ENCODE results near the gene GRB10.

Gene GRB10

DNA sequence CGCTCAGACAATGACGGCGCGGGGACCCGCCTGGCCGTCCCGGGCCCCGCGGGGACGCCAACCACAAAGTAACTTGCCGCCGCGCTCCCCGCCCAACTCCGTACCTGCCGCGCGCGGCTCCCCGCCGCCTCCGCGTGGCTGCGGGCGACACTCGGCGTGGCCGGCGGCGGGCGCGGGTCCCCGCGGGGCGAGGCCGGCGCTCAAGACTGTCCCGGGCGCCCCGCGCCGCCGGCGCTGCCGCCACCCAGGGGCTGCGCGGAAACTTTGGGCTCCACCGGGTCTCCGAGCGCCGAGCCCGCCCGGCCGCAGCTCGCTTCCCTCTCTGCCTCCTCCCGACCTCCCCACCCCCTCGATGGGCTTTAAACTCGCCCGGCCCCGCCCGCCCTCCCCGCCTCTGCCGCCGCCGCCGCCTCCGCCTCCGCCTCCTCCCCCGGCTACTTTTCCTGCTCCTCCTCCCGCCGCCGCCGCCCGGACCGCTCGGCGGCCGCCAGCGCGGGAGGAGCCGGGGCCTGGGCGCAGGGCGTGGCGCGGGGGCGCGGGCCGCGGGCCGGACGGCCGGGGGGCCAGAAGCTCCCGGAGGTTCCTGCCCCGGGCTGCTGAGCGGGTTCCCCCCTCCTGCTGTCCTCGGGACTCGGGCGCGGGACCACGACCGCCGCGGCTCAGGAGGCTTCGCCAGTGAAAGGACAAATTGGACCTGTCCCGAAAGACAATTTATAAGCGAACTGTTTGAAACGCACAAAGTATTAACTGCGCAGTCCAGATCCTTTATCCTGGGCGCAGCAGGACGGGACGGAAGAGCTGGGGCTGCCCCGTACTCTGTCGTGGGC is 10.6 kb upstream of the GRB10 start:
- DNase-seq (ENCODE audit: low spot score in 2 of 2), result no peak

GRCh38 chr7:50792342-50793119 is 9.8 kb upstream of the GRB10 start:
- H3K36me3 Mint-ChIP-seq, result no peaks in the 10 kb centered on the region
- DNase-seq (ENCODE audit: low spot score in 2 of 2), result no peak
- peaks cover 9% of the 10 kb centered on the region for H3K27me3 Mint-ChIP-seq
- no peaks in the 10 kb centered on the region for H3K4me1 Mint-ChIP-seq
- ATAC-seq (ENCODE audit: low read depth), result no peak
- no peak overlapping the region for H3K27ac Mint-ChIP-seq
- H3K9me3 Mint-ChIP-seq, result no peaks in the 10 kb centered on the region
- H3K4me3 Mint-ChIP-seq, result no peak overlapping the region

More for the DNA sequence above, 10.6 kb upstream of the GRB10 start:
- no peak for ATAC-seq (ENCODE audit: low read depth)
- Mint-ChIP-seq H3K9me3 (peaks cover 2% of the 10 kb centered on the region), H3K27me3 (peaks cover 9% of the 10 kb centered on the region), H3K36me3 (no peaks in the 10 kb centered on the region), H3K4me3 (no peak overlapping the region), H3K27ac (no peak overlapping the region), H3K4me1 (no peaks in the 10 kb centered on the region)

DNA sequence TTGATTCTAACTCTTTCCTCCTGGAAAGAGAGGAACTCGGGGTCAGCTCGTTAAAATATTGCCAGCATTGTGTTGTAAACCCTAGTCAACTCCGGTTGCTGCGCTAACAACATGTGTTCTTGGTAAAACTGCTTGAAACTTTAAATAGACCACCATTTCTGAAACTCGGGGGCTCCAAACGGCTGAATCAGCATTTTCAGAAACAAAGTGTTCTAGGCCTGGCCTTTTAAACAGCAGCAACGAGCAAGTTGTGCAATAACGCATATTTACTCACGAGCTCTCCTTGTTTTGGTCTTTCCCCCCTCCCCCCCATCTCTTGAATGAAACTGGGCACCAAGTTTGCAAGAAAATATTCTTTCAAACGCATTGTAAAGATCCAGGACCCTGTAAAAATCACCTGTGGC is 9.2 kb upstream of the GRB10 start:
- Mint-ChIP-seq H3K36me3 (peaks cover under 1% of the 10 kb centered on the region), H3K4me1 (no peaks in the 10 kb centered on the region), H3K27ac (no peak overlapping the region), H3K27me3 (peaks cover 10% of the 10 kb centered on the region), H3K9me3 (peaks cover 3% of the 10 kb centered on the region), H3K4me3 (no peak overlapping the region)
- no peak for DNase-seq (ENCODE audit: low spot score in 2 of 2)
- no peak for ATAC-seq (ENCODE audit: low read depth)

DNA sequence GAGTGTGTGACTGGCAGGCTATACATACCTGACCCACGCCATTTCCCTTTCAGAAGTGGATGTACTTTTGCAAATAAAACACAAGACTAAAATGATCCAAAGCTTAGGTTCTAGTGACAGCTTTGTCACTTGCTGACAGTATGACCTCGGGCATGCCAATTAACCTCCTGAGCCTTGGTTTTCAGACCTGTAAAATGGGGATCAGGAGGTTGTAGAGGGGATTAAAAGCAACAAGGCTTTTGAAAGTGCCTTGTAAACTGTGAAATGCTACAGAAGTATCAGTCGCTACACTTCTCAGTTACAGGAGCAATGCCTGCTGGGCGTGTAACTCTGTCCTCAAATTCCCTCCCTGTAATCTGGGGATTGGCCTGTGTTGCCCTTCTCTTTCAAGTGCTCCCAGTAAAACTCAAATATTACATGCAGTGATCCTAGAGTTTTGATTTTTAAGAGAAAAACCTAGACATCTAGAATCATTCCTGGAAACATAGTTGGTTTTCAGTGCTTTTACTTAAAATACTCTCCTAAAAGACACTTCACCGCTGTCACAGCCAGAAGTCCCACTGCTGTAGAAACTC is 8.8 kb upstream of the GRB10 start:
- ATAC-seq (ENCODE audit: low read depth), result no peak
- no peak overlapping the region for H3K27ac Mint-ChIP-seq
- DNase-seq (ENCODE audit: low spot score in 2 of 2), result no peak
- H3K36me3 Mint-ChIP-seq, result peaks cover 3% of the 10 kb centered on the region
- no peak overlapping the region for H3K4me3 Mint-ChIP-seq
- H3K4me1 Mint-ChIP-seq, result no peaks in the 10 kb centered on the region
- peaks cover 7% of the 10 kb centered on the region for H3K9me3 Mint-ChIP-seq
- H3K27me3 Mint-ChIP-seq, result peaks cover 14% of the 10 kb centered on the region

GRCh38 chr7:50790381-50790780 is 7.7 kb upstream of the GRB10 start:
- Mint-ChIP-seq H3K27me3 (peaks cover 15% of the 10 kb centered on the region), H3K36me3 (peaks cover 3% of the 10 kb centered on the region), H3K9me3 (peaks cover 11% of the 10 kb centered on the region), H3K4me3 (no peak overlapping the region), H3K27ac (no peak overlapping the region), H3K4me1 (no peaks in the 10 kb centered on the region)
- DNase-seq (ENCODE audit: low spot score in 2 of 2) (no peak), ATAC-seq (ENCODE audit: low read depth) (no peak)

GRCh38 chr7:50788382-50788781 is 5.7 kb upstream of the GRB10 start:
- H3K36me3 Mint-ChIP-seq, result peaks cover 4% of the 10 kb centered on the region
- H3K27me3 Mint-ChIP-seq, result peaks cover 14% of the 10 kb centered on the region
- H3K4me3 Mint-ChIP-seq, result no peak overlapping the region
- peaks cover 12% of the 10 kb centered on the region for H3K9me3 Mint-ChIP-seq
- no peak overlapping the region for H3K27ac Mint-ChIP-seq
- peaks cover 1% of the 10 kb centered on the region for H3K4me1 Mint-ChIP-seq
- DNase-seq (ENCODE audit: low spot score in 2 of 2), result no peak
- ATAC-seq (ENCODE audit: low read depth), result no peak

DNA sequence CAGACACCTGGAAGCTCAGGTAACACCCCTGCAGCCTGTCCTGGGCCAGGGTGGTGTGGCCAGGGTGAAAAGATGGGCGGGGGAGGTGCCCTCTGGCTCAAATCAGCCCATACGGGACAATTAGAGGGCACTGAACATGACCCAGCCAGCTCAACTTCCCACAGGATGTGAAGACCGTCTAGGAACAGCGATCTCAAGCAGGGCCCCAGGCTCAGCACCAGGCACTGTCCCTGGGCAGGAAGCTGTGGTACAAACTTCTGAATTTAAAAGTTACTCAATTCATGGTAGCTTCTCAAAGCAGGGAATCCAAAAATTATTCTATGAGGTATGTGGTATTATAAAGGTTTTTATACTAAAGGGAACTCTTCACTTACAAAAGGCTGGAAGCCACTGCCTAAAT is 5.1 kb upstream of the GRB10 start:
- Mint-ChIP-seq H3K4me3 (no peak overlapping the region), H3K9me3 (peaks cover 13% of the 10 kb centered on the region), H3K36me3 (peaks cover 4% of the 10 kb centered on the region), H3K27me3 (peaks cover 18% of the 10 kb centered on the region), H3K4me1 (peaks cover 4% of the 10 kb centered on the region), H3K27ac (no peak overlapping the region)
- ATAC-seq (ENCODE audit: low read depth) (no peak), DNase-seq (ENCODE audit: low spot score in 2 of 2) (no peak)

DNA sequence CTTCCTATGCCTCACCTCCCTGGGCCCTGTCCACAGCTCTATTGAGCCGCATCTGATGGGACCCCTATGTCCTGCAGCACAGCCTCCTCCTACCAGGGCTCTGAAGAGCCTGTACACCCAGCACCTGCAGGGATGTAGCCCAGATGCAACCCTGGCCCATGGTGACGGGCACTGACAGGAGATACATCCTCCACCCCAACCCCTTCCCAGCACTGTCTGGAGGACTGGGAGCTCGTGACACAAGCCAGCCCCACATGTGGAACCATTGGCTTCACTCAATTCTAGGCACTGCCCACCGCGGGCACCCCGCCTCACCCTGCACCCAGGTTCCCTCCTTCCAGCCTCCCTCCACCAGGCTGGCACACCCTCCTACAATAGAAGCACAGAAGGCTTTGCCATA is 2.6 kb upstream of the GRB10 start:
- no peak overlapping the region for H3K27ac Mint-ChIP-seq
- peaks cover 13% of the 10 kb centered on the region for H3K9me3 Mint-ChIP-seq
- H3K27me3 Mint-ChIP-seq, result peaks cover 18% of the 10 kb centered on the region
- DNase-seq (ENCODE audit: low spot score in 2 of 2), result no peak
- peaks cover 5% of the 10 kb centered on the region for H3K4me1 Mint-ChIP-seq
- H3K4me3 Mint-ChIP-seq, result no peak overlapping the region
- no peak for ATAC-seq (ENCODE audit: low read depth)
- peaks cover 4% of the 10 kb centered on the region for H3K36me3 Mint-ChIP-seq

DNA sequence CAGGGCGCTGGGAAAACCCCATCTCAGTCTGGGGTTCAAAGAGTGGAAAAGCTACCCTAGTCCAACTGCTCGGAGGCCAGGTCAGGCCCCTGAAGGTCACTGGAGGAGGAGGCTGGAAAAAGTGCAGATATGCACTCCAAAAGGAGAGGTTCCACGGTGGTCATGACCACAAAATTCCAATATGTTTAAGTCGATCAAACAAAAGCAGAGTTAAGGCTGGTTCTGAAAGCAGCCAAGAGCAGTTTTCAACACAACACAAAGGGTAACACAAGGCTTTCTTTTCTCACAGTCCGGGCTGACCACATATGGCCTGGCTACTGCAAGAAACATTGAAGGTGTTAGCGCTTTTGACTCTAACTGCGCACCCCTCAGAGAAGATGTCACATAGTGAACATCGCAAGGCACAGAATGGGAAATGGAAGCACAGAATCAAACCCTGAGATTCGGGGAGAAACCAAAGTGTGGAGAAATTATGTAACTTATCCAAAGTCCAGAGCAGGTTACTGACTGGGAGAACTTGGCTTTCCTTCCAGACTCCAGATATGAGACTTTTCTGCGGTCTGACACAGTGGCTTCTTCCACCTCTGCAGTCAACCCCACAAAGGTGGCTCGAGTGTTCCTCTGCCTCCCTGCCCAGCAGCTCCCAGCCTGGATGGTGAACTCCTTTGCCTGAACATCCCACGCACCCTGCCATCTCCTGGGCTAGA is 1.3 kb upstream of the GRB10 start:
- Mint-ChIP-seq H3K9me3 (peaks cover 13% of the 10 kb centered on the region), H3K36me3 (peaks cover 4% of the 10 kb centered on the region), H3K4me3 (no peak overlapping the region), H3K27me3 (peaks cover 18% of the 10 kb centered on the region), H3K4me1 (peaks cover 5% of the 10 kb centered on the region), H3K27ac (no peak overlapping the region)
- DNase-seq (ENCODE audit: low spot score in 2 of 2) (no peak), ATAC-seq (ENCODE audit: low read depth) (no peak)

DNA sequence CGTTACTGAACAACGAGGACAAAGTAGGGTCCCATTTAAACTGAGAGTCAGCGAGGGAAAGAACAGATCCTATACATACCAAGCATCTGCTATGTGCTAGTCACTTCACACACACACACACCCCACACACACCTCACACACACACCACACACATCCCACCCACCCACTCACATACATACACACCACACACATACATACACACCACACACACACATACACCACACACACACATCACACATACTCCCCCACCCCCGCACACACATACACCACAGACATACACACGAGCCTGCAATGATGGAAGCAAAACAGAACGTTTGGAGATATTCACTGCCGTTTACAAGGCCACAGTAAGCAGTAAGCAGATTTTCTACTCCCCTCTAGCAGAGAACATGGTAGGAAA is 607 bp upstream of the GRB10 start:
- peak overlapping the region; percentile 53 for H3K4me3 Mint-ChIP-seq
- peaks cover 5% of the 10 kb centered on the region for H3K4me1 Mint-ChIP-seq
- peaks cover 18% of the 10 kb centered on the region for H3K27me3 Mint-ChIP-seq
- peaks cover 13% of the 10 kb centered on the region for H3K9me3 Mint-ChIP-seq
- DNase-seq (ENCODE audit: low spot score in 2 of 2) (no peak), ATAC-seq (ENCODE audit: low read depth) (no peak)
- H3K36me3 Mint-ChIP-seq, result peaks cover 4% of the 10 kb centered on the region
- H3K27ac Mint-ChIP-seq, result no peak overlapping the region

- Mint-ChIP-seq H3K27ac (no peak overlapping the region), H3K27me3 (peaks cover 16% of the 10 kb centered on the region), H3K36me3 (peaks cover 2% of the 10 kb centered on the region), H3K4me3 (no peak overlapping the region), H3K4me1 (peaks cover 5% of the 10 kb centered on the region), H3K9me3 (peaks cover 8% of the 10 kb centered on the region)
- ATAC-seq (ENCODE audit: low read depth), result no peak
- no peak for DNase-seq (ENCODE audit: low spot score in 2 of 2)
These were observed 1.1 kb downstream of the GRB10 start for GRCh38 chr7:50781381-50782293.

- DNase-seq (ENCODE audit: low spot score in 2 of 2) (no peak), ATAC-seq (ENCODE audit: low read depth) (no peak)
- Mint-ChIP-seq H3K27me3 (peaks cover 16% of the 10 kb centered on the region), H3K36me3 (peaks cover 2% of the 10 kb centered on the region), H3K27ac (no peak overlapping the region), H3K9me3 (peaks cover 3% of the 10 kb centered on the region), H3K4me1 (peaks cover 5% of the 10 kb centered on the region), H3K4me3 (no peak overlapping the region)
These were observed 2.3 kb downstream of the GRB10 start for GRCh38 chr7:50780436-50780835.

- Mint-ChIP-seq H3K36me3 (peaks cover 2% of the 10 kb centered on the region), H3K9me3 (peaks cover 3% of the 10 kb centered on the region), H3K4me3 (no peak overlapping the region), H3K4me1 (peaks cover 5% of the 10 kb centered on the region), H3K27me3 (peaks cover 12% of the 10 kb centered on the region), H3K27ac (no peak overlapping the region)
- DNase-seq (ENCODE audit: low spot score in 2 of 2) (no peak), ATAC-seq (ENCODE audit: low read depth) (no peak)
These were observed 3.3 kb downstream of the GRB10 start for GRCh38 chr7:50779427-50779826.
